Stimulated activated CD8-positive, alpha-beta memory T cell treated with anti-CD3 and anti-CD28 coated beads, Interleukin-12 subunit alpha, Interleukin-12 subunit beta, amount 100 ng/mL, for 1 hour (primary cell): ENCODE data around the gene GCNT3.
"Not testable (repeated sequence)": the region's sequence is repeated elsewhere in the genome, so short reads cannot be mapped to it uniquely, and the experiment has no call there.

Experiments
- DNase-seq: peaks from one replicate; pipeline ENCODE4 v3.0.0-alpha.2; 2020; ENCODE audit warnings: low read depth

GCNT3 gene

DNA sequence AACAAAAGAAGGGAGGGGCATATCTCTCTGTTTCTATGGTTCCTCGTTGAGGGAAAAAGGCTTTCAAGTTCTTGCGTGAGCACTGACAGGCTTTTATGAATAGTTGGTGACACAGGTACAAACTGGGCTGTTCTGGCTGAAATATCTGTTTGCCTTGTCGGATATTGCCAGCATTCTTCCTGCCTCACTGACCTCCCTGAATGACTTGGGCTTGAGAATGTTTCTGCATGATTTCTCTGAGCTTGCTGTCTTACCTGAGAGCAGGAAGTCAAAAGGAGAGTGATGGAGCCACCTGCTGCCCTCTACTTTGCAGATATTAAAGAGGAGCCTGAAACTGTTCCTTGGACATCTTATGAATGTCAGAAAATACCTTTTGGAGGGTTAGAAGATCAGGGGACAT is 4.8 kb downstream of the GCNT3 start:
- no peak for DNase-seq

DNA sequence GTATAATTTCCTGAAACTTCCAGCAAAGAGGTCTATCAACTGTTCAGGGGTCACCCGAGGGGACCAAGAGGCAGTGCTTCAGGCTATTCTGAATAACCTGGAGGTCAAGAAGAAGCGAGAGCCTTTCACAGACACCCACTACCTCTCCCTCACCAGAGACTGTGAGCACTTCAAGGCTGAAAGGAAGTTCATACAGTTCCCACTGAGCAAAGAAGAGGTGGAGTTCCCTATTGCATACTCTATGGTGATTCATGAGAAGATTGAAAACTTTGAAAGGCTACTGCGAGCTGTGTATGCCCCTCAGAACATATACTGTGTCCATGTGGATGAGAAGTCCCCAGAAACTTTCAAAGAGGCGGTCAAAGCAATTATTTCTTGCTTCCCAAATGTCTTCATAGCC is 6.8 kb downstream of the GCNT3 start:
- DNase-seq = no peak

DNA sequence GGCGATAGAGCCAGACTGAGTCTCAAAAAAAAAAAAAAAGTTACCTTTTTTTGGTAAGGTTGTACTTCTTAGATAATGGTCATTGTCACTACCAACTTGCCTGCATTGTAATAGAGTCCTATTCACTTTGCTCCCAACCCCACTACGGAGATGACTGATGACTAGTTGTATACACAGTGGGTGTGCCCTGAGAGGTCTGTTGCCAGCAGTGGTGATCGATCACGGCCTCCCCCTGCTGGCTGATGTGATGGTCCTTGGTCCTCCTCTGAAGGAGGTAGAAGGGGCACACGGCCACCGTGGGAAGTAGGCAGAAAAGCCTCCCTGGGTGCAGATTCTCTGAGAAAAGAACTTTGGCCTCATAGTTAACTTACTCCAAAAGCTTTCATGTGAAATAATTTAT is 10.7 kb downstream of the GCNT3 start:
- DNase-seq = no peak

- no peak for DNase-seq
These were observed 21.1 kb downstream of the GCNT3 start for GRCh38 chr15:59632714-59633113.

- DNase-seq = no peak
These were observed 24.6 kb downstream of the GCNT3 start for GRCh38 chr15:59636184-59636583.

DNA sequence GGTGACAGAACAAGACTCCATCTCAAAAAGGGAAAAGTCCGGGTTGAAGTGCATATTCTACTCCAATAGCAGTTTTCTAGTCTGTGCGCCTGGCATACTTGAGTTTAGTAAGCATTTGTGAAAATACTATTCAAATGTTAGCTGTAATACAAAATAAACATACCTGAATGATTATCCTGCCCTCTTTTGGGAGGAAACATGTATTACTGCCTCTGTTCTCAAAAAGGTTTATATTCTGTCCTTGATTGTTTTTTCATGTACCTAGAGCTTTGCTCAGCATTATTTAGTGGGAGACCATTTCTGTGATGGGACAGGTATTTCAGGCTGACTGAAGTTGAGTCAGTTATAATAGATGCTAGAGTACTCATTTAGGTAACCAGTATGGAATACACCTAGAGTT is 25.9 kb downstream of the GCNT3 start:
- DNase-seq = not testable (repeated sequence)

- DNase-seq = no peak
These were observed 30.8 kb downstream of the GCNT3 start for GRCh38 chr15:59642351-59642750.

DNA sequence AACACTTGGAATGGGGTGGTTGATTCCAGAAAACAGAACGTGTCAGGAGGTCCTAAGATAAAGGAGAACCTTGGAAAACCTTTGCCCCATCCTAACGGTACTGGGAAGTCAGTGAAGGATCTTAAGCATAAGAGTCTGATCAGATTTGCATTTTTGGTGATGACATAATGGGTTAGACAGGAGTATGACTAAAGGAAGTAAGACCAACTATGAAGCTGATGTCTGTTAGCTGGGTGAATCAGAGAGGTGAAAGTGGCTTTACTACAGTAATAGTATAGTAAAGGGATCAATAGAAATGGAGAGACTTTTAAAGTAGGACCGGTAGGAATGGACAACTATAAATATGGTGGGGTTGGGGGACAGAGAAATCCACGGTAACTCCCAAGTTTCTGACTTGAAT is 33.2 kb downstream of the GCNT3 start:
- DNase-seq = no peak

DNA sequence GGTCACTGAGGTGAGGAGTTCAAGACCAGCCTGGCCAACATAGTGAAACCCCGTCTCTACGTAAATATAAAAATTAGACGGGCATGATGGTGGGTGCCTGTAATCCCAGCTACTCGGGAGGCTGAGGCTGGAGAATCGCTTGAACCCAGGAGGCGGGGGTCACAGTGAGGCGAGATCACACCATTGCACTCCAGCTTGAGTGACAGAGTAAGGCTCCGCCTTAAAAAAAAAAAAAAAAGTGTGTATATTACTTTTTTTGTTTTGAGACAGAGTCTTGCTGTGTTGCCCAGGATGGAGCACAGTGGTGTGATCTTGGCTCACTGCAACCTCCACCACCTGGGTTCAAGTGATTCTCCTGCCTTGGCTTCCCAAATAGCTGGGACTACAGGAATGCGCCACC is 34.2 kb downstream of the GCNT3 start:
- DNase-seq = not testable (repeated sequence)

GRCh38 chr15:59646277-59646676 is 34.7 kb downstream of the GCNT3 start:
- no peak for DNase-seq

GRCh38 chr15:59647085-59647484 is 35.5 kb downstream of the GCNT3 start:
- no peak for DNase-seq

- DNase-seq = no peak
These were observed 38.0 kb downstream of the GCNT3 start for GRCh38 chr15:59649603-59650002.

DNA sequence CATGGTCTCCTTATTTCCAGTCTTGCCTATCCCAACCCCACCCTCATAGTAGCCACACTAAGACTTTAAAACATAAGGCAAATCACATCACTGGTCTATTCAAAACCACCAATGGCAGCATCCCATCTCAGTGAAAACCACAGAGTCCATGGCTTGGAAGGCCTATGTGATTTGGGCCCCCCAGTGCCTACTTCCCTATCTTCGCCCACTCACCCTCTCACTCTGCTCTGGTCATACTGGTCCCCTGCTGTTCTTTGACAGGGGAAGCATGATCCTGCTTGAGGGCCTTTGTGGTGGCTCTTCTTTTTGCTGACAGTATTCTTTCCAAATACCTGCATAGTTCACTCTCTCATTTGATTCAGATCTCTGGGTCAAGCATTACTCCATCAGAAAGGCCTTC is 42.5 kb downstream of the GCNT3 start:
- no peak for DNase-seq

DNA sequence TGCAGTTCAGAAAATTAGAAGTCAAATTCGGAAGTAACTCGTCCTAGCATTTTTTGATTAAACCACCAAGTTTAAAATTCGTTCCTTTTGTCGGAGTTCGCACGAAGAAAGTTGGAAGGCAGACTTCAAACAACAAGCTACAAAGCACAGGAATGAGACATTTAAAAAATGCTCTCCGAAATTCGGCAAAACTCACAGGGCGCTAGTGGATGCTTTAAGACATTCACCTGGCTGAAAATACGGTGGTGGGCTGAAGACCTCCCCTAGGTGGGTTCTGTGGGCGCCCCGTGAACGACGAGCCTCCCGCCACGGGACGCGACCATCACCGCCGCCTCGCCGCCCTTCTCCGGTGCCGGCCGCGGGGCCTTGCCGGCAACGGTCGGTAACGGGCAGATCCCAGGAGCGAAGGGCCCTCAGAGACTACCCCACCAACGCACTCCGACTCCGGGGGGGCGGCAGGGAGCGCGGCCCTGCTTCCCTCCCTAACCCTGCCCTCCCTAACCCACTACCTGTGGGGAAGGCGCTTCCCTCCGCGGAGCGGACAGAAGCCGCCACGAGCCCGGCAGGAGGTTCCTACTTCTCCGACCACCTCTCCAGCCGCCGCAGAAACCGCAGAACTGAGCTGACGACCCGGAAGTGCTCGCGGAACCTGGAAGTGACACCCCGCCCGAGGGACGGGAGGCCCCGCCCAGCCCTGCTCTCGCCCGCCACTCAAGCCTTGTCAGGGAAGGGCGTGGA is 45.5 kb downstream of the GCNT3 start, which contains the start of gene GTF2A2:
Gene GTF2A2, minus strand, starts transcription at position 619 of the 738 bp plus-strand sequence. CDS start 5,238 bp downstream, outside the sequence.
- peak; percentile 88 for DNase-seq

GRCh38 chr15:59657635-59658125 is 46.1 kb downstream of the GCNT3 start:
- no peak for DNase-seq

GRCh38 chr15:59659366-59659765 is 47.8 kb downstream of the GCNT3 start:
- no peak for DNase-seq

DNA sequence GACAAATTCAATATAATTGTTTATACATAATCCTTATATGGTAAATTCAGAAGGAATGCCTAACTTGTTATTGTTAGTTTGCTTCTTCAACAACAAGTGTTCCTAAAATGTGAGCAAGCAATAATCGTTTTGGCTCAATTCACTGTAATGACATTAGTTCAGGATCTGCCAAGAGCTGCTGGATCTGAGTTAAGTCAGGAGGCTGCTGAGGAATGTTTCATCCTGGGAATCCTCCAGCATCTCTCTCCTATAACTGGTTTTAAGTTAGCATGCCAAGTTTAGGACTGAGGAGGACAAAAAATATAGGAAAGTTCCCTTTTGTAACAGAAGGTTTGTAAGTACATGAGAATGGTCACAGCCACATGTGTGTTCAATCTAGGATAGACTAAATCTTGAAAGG is 50.7 kb downstream of the GCNT3 start:
- DNase-seq = no peak

GRCh38 chr15:59668556-59668955 is 57.0 kb downstream of the GCNT3 start:
- DNase-seq = no peak
